Sigmoid colon (tissue), 3 donors: ENCODE data around the gene RGL4.

Experiments
- CTCF ChIP-seq, 4 experiments: fragments of 450-650 bp in 3 of 4; fragments of 200-600 bp in 1 of 4; IDR thresholded peaks; one replicate each; pipeline ENCODE4 v1.5.1; 2016 to 2019; ENCODE audit warnings: antibody characterized with exemption in 4 of 4, mild to moderate bottlenecking in 3 of 4, moderate library complexity in 2 of 4
- POLR2A ChIP-seq, 2 donors: fragments of 450-650 bp; IDR thresholded peaks; one replicate each; pipeline ENCODE4 v1.6.1; 2016; ENCODE audit warnings: antibody characterized with exemption in 2 of 2, mild to moderate bottlenecking in 2 of 2, moderate library complexity in 2 of 2

- TF ChIP-seq CTCF (IDR thresholded peaks at IDR 0.05) (no peak), POLR2A (IDR thresholded peaks at IDR 0.05) (no peak)
Measured at GRCh38 chr22:23695141-23695540, 4.3 kb downstream of the RGL4 start.
